Measurements from ENCODE around the gene NRGN. TPM values are rescaled to one million over a fixed set of nuclear protein-coding genes. Genes with fewer than 3 reads are reported as not detected.

The NRGN gene
- total and polyA plus RNA-seq, 2 experiments from 2014 or later = 1.2 TPM; not detected in 1

DNA sequence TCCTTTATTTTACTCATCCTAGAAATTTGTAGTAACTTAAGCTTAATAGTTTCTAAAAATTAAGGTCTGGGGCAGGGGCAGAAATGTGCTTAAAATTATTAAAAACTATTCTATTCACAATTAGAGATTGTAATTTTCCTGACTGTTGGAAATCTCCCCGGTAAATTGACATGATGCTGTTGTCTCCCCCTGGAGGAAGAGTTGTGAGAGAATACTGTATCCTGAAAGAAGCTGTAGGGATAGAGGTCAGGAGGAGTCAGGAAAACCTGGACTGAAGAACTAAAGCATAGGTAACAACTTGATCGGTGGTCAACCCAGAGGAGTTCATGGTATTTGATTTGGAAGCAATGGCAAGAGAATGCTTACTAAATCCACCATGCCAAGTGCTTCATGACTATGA lies 38.5 kb downstream of the NRGN start:
- Histone ChIP-seq H3K27ac (no peak overlapping the region), H3K4me2 (no peak overlapping the region), H2AFZ (no peak overlapping the region), H3K4me1 (ENCODE audit: insufficient read depth) (no peaks in the 10 kb centered on the region), H3K9me2 (replicated peaks; ENCODE audit: insufficient read depth) (no peaks in the 10 kb centered on the region), H3K79me2 (peaks cover 61% of the 10 kb centered on the region), H3K4me3 (no peak overlapping the region), H3K9me3 (ENCODE audit: low read depth) (no peaks in the 10 kb centered on the region), H4K20me1 (ENCODE audit: insufficient read depth, poor library complexity, severe bottlenecking) (peaks cover 20% of the 10 kb centered on the region), H3K27me3 (no peaks in the 10 kb centered on the region), H3K36me3 (replicated peaks; ENCODE audit: insufficient read depth, low read depth) (no peaks in the 10 kb centered on the region)
- 74% methylated on average over 2 of the region's 2 CpGs for WGBS (ENCODE audit: low lambda C conversion rate, missing lambda C conversion rate)
- DNase-seq (ENCODE audit: low spot score) = no peak
- TF ChIP-seq, protein P1, sequence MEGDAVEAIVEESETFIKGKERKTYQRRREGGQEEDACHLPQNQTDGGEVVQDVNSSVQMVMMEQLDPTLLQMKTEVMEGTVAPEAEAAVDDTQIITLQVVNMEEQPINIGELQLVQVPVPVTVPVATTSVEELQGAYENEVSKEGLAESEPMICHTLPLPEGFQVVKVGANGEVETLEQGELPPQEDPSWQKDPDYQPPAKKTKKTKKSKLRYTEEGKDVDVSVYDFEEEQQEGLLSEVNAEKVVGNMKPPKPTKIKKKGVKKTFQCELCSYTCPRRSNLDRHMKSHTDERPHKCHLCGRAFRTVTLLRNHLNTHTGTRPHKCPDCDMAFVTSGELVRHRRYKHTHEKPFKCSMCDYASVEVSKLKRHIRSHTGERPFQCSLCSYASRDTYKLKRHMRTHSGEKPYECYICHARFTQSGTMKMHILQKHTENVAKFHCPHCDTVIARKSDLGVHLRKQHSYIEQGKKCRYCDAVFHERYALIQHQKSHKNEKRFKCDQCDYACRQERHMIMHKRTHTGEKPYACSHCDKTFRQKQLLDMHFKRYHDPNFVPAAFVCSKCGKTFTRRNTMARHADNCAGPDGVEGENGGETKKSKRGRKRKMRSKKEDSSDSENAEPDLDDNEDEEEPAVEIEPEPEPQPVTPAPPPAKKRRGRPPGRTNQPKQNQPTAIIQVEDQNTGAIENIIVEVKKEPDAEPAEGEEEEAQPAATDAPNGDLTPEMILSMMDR (IDR thresholded peaks at IDR 0.05; ENCODE audit: poor library complexity) = no peak
- TF ChIP-seq EZH2phosphoT487 (IDR thresholded peaks at IDR 0.05; ENCODE audit: low read depth, severe bottlenecking, unreplicated experiment) (no peak), EZH2 (IDR thresholded peaks at IDR 0.05; ENCODE audit: borderline replicate concordance) (no peak)

DNA sequence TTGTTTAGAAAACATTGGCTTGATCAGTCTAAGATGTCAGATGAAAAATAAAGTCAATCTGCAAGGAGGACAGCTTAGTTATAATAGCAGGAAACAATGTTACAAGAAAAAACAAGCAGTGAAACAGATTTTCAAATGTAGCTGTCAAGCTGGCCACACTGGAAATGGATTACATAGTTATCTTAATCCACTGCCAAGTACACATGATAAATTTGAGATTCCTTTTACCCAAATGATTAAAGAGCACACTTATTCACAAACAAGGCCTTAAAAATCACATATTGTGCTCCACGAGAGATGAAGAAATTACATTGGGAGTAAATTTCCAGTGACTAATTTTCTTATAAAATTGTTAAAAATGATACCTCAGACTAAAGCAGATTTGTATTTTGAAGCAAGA lies 39.8 kb downstream of the NRGN start:
- no peak for DNase-seq (ENCODE audit: low spot score)
- no peaks in the 10 kb centered on the region for H3K9me3 ChIP-seq (ENCODE audit: low read depth)
- H3K79me2 ChIP-seq = peaks cover 72% of the 10 kb centered on the region
- no peaks in the 10 kb centered on the region for H3K27me3 ChIP-seq
- TF ChIP-seq EZH2phosphoT487 (IDR thresholded peaks at IDR 0.05; ENCODE audit: low read depth, severe bottlenecking, unreplicated experiment) (no peak), EZH2 (IDR thresholded peaks at IDR 0.05; ENCODE audit: borderline replicate concordance) (no peak)
- TF ChIP-seq, protein P1 (IDR thresholded peaks at IDR 0.05; ENCODE audit: poor library complexity) = no peak
- H3K4me2 ChIP-seq = no peak overlapping the region
- 62% methylated on average over 1 of the region's 1 CpG for WGBS (ENCODE audit: low lambda C conversion rate, missing lambda C conversion rate)
- H3K27ac ChIP-seq = no peak overlapping the region
- no peaks in the 10 kb centered on the region for H3K4me1 ChIP-seq (ENCODE audit: insufficient read depth)
- no peak overlapping the region for H2AFZ ChIP-seq
- no peak overlapping the region for H3K4me3 ChIP-seq
- no peaks in the 10 kb centered on the region for H3K36me3 ChIP-seq (replicated peaks; ENCODE audit: insufficient read depth, low read depth)
- H4K20me1 ChIP-seq (ENCODE audit: insufficient read depth, poor library complexity, severe bottlenecking) = peaks cover 33% of the 10 kb centered on the region
- no peaks in the 10 kb centered on the region for H3K9me2 ChIP-seq (replicated peaks; ENCODE audit: insufficient read depth)

DNA sequence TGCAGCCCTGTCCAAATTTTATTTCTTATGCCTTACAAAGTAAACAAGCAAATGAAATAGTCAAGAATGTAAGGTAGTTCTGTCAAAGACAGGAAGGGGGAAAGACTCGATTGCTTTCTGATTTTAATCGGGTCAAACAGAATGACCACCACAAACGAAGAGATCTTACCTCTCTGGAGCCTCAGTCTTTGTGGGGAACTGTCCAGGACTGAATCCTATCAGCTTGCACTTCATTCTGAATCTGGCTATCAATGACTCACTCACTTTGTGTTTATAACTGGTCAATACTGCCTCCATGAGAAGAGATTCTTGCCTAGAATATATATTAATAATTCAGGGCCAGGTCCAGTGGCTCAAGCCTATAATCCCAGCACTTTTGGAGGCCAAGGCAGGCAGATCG lies 43.3 kb downstream of the NRGN start:
- no peak overlapping the region for H3K4me2 ChIP-seq
- no peak for DNase-seq (ENCODE audit: low spot score)
- H3K4me1 ChIP-seq (ENCODE audit: insufficient read depth) = no peaks in the 10 kb centered on the region
- no peak overlapping the region for H3K4me3 ChIP-seq
- peaks cover 53% of the 10 kb centered on the region for H4K20me1 ChIP-seq (ENCODE audit: insufficient read depth, poor library complexity, severe bottlenecking)
- H3K36me3 ChIP-seq (replicated peaks; ENCODE audit: insufficient read depth, low read depth) = no peaks in the 10 kb centered on the region
- 93% methylated on average over 4 of the region's 4 CpGs for WGBS (ENCODE audit: low lambda C conversion rate, missing lambda C conversion rate)
- H3K27me3 ChIP-seq = no peaks in the 10 kb centered on the region
- H3K79me2 ChIP-seq = peaks cover 83% of the 10 kb centered on the region
- no peak overlapping the region for H3K27ac ChIP-seq
- H3K9me3 ChIP-seq (ENCODE audit: low read depth) = no peaks in the 10 kb centered on the region
- H3K9me2 ChIP-seq (replicated peaks; ENCODE audit: insufficient read depth) = no peaks in the 10 kb centered on the region
- no peak overlapping the region for H2AFZ ChIP-seq
- no peak for TF ChIP-seq EZH2phosphoT487 (IDR thresholded peaks at IDR 0.05; ENCODE audit: low read depth, severe bottlenecking, unreplicated experiment)
- no peak for TF ChIP-seq EZH2 (IDR thresholded peaks at IDR 0.05; ENCODE audit: borderline replicate concordance)
- TF ChIP-seq, protein P1 (IDR thresholded peaks at IDR 0.05; ENCODE audit: poor library complexity) = no peak

DNA sequence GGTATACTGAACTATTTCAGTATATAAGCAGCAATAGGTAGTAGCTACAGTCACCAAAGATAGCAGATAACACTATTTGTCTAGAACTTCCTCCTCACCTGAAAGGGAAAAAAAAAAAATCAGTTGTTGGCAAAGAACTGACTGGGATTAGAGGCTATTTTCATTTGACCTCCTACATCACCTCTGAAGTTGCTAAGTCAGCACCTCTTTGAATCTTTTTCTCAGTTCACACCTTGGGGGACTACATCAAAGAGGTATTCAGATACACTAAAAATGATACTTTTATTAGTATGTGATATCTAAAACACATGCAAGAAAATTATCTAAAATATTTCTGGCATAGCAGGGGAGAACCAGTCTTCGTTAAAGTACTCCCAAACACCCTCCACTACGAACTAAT lies 44.3 kb downstream of the NRGN start:
- no peaks in the 10 kb centered on the region for H3K36me3 ChIP-seq (replicated peaks; ENCODE audit: insufficient read depth, low read depth)
- H3K27ac ChIP-seq = no peak overlapping the region
- no peaks in the 10 kb centered on the region for H3K4me1 ChIP-seq (ENCODE audit: insufficient read depth)
- WGBS (ENCODE audit: low lambda C conversion rate, missing lambda C conversion rate) = 90% methylated on average over 2 of the region's 2 CpGs
- TF ChIP-seq, protein P1 (IDR thresholded peaks at IDR 0.05; ENCODE audit: poor library complexity) = no peak
- TF ChIP-seq EZH2phosphoT487 (IDR thresholded peaks at IDR 0.05; ENCODE audit: low read depth, severe bottlenecking, unreplicated experiment) (no peak), EZH2 (IDR thresholded peaks at IDR 0.05; ENCODE audit: borderline replicate concordance) (no peak)
- H2AFZ ChIP-seq = no peak overlapping the region
- H3K9me2 ChIP-seq (replicated peaks; ENCODE audit: insufficient read depth) = no peaks in the 10 kb centered on the region
- H3K79me2 ChIP-seq = peaks cover 83% of the 10 kb centered on the region
- H3K27me3 ChIP-seq = no peaks in the 10 kb centered on the region
- H3K4me2 ChIP-seq = no peak overlapping the region
- H3K4me3 ChIP-seq = no peak overlapping the region
- peaks cover 61% of the 10 kb centered on the region for H4K20me1 ChIP-seq (ENCODE audit: insufficient read depth, poor library complexity, severe bottlenecking)
- no peak for DNase-seq (ENCODE audit: low spot score)
- H3K9me3 ChIP-seq (ENCODE audit: low read depth) = no peaks in the 10 kb centered on the region
